GM19467 (cell line): ENCODE results near the gene DAND5.

Source experiments
- ATAC-seq: cut with Tn5 transposase; IDR thresholded peaks from one replicate; pipeline ENCODE4 v1.9.1; 2021; ENCODE audit warnings: mild to moderate bottlenecking, moderate library complexity; ENCODE audit not compliant: unreplicated experiment

Gene DAND5

DNA sequence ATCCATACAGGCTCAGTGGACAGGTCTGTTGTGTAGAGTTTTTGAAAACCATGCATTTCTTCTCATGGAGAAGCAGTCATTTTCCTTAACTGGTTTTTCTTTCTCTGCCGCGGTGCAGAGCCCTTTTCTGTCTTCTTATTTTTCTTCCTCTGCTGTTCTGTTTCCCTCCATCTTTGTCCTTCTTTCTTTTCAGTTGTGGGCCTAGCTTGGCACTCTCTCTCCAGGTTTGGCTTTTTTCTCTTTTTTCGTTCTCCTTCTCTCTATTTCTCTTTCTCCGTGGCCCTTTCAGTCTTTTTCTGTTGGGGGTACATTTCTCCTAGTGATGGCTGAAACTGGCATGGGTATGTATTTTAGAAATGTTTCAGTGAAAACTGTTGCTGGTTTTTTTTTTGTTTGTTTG lies 50.0 kb downstream of the DAND5 start:
- ATAC-seq, result no peak

DNA sequence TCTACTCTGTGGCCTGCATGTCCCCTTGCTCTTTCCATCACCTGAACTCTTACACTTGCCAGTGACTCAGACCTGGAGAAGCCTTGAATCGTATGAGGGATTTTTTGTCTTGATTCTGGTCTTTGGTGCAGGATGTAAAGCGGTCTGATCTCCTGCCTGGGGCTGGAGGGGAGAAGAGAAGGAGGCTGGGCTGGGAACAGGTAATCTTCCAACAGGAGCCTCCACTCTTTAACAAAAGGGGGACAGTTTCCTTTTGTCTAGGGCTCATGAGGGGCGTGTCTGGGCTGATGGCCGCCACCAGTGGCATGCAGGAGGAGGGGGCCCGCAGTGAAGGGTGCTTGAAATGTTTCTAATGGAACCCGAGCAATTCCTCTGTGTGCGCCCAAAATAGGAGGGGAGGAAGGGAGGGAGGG lies 50.6 kb downstream of the DAND5 start:
- ATAC-seq, result no peak

DNA sequence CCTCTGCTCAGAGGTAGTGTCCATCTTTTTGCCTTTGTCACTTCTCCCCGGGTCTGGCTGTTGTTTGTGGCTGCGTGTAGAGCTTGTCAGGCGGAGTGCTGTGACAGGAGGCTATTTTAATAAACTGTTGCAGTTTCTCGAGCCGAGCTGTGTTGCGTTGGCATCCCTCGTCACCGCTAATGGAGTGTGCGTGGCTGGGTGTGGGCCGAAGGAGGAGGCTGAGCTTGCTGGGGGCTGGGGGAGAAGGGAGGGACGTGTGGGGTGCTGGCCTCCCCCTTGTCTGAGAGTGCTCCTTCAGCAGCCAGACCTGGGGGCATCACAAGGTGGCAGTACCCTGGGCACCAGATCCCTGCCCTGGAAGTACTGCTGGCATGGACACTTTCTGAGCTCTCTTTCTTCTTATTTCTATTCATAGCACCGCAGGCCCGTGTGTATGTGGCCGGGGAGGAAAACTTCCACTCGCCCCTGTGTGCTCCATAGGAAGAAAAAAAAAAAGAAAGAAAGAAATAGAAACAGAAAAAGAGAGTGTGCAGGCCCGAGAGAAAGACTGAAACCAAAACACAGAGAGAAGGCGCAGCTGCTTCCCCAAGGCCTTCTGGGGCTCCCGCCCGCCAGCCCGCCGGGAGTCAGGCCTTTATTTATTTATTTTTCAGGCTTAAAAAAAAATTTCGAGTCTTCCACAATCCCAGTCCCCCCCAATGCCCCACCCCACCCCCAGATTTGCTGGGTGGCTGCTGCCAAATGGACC lies 52.9 kb downstream of the DAND5 start:
- no peak for ATAC-seq

GRCh38 chr19:13022859-13023636 lies 53.7 kb downstream of the DAND5 start:
- no peak for ATAC-seq

- ATAC-seq, result no peak
These were observed 54.3 kb downstream of the DAND5 start for GRCh38 chr19:13023656-13024055.
